Hepatocyte (in vitro differentiated cells): ENCODE results near the gene ANKRD13D. TPM values are rescaled to one million over a fixed set of nuclear protein-coding genes. Genes with fewer than 3 reads are reported as not detected.

ENCODE experiments used
- DNase-seq: peaks from one replicate; pipeline ENCODE4 v3.0.0-alpha.2; 2016; ENCODE audit warnings: low spot score
- H2AFZ ChIP-seq: fragments of 200-600 bp; sonication (generic); 2 replicates; pipeline ENCODE4 v1.6.0; 2016; ENCODE audit warnings: antibody characterized with exemption, mild to moderate bottlenecking
- H3K27ac ChIP-seq: fragments of 200-600 bp; sonication (generic); 2 replicates; pipeline ENCODE4 v1.5.1; 2016; ENCODE audit warnings: mild to moderate bottlenecking
- H3K27me3 ChIP-seq: fragments of 200-600 bp; sonication (generic); 2 replicates; pipeline ENCODE4 v1.6.1; 2016
- H3K36me3 ChIP-seq: fragments of 200-600 bp; sonication (generic); replicated peaks from 2 replicates; pipeline ENCODE4 v1.5.1; 2016; ENCODE audit warnings: low read depth; ENCODE audit not compliant: insufficient read depth
- H3K4me1 ChIP-seq: fragments of 200-600 bp; sonication (generic); 2 replicates; pipeline ENCODE4 v1.5.1; 2016; ENCODE audit warnings: mild to moderate bottlenecking, moderate library complexity; ENCODE audit not compliant: insufficient read depth
- H3K4me2 ChIP-seq: fragments of 200-600 bp; sonication (generic); 2 replicates; pipeline ENCODE4 v1.6.0; 2016
- H3K4me3 ChIP-seq: fragments of 200-600 bp; sonication (generic); 2 replicates; pipeline ENCODE4 v1.5.1; 2016; ENCODE audit warnings: mild to moderate bottlenecking
- H3K79me2 ChIP-seq: fragments of 200-600 bp; sonication (generic); 2 replicates; pipeline ENCODE4 v1.6.0; 2017; ENCODE audit warnings: mild to moderate bottlenecking
- H3K9me2 ChIP-seq: fragments of 200-600 bp; sonication (generic); replicated peaks from 2 replicates; pipeline ENCODE4 v1.6.0; 2017; ENCODE audit warnings: mild to moderate bottlenecking; ENCODE audit not compliant: insufficient read depth
- H3K9me3 ChIP-seq: fragments of 200-600 bp; sonication (generic); 2 replicates; pipeline ENCODE4 v1.5.1; 2016; ENCODE audit warnings: low read depth, mild to moderate bottlenecking
- H4K20me1 ChIP-seq: fragments of 200-600 bp; sonication (generic); 2 replicates; pipeline ENCODE4 v1.6.0; 2016; ENCODE audit warnings: mild to moderate bottlenecking; ENCODE audit not compliant: insufficient read depth, poor library complexity, severe bottlenecking
- CTCF ChIP-seq: fragments of 200-600 bp; sonication (generic); IDR thresholded peaks from 2 replicates; pipeline ENCODE4 v1.5.1; 2016; ENCODE audit warnings: antibody characterized with exemption, mild to moderate bottlenecking; ENCODE audit not compliant: poor library complexity
- EZH2 ChIP-seq: fragments of 200-600 bp; sonication (generic); IDR thresholded peaks from 2 replicates; pipeline ENCODE4 v1.6.1; 2016; ENCODE audit warnings: antibody characterized with exemption, mild to moderate bottlenecking, borderline replicate concordance
- EZH2phosphoT487 ChIP-seq: fragments of 200-600 bp; sonication (generic); IDR thresholded peaks from one replicate; pipeline ENCODE4 v1.6.1; 2018; ENCODE audit warnings: antibody characterized with exemption, mild to moderate bottlenecking, low read depth, moderate library complexity; ENCODE audit not compliant: unreplicated experiment, severe bottlenecking
- WGBS: methylation state at CpG from one replicate; pipeline ENCODE4 v1.1.6; 2016; ENCODE audit warnings: low lambda C conversion rate; ENCODE audit errors: missing lambda C conversion rate; 5-methylcytosine and 5-hydroxymethylcytosine counted together
- polyA plus RNA-seq: library from polyadenylated mRNA; unstranded; fragments of >200 nt; fragmentation: Nextera tagmentation; extraction: Ambion mirVana; gene quantifications from 2 replicates; pipeline ENCODE4 v1.2.1, GENCODE V29; 2016
- total RNA-seq: library from RNA; depleted of rRNA; stranded (reverse); fragments of >200 nt; gene quantifications from 2 replicates; pipeline ENCODE4 v1.2.3, GENCODE V29; 2014

The ANKRD13D gene
- total and polyA plus RNA-seq, 2 experiments from 2014 or later = 25.3 to 49.5 TPM

DNA sequence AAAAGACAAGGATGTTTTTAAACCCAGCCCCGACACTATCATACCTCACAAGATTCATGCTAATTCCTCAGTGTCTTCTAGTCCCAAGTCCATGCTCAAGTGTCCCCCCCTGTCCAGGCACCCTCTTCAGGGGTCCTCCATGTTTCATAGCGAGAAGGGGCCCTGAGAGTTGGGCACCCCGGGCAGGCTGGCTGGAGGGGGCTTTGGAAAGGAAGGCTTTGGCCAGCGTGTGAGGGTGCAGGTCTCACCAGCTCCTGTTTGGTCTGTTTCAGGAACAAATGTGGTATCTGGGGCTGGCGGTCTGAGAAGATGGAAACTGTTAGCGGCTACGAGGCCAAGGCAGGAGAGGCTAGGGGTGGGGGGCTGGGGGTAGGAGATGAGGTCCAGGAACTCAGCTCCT lies 9.7 kb downstream of the ANKRD13D start:
- no peak overlapping the region for H2AFZ ChIP-seq
- WGBS = 94% methylated on average over 7 of the region's 7 CpGs
- peaks cover 7% of the 10 kb centered on the region for H3K36me3 ChIP-seq

GRCh38 chr11:67299471-67300191 lies 10.5 kb downstream of the ANKRD13D start:
- DNase-seq = no peak
- Histone ChIP-seq H3K36me3 (peaks cover 7% of the 10 kb centered on the region), H3K79me2 (peaks cover 38% of the 10 kb centered on the region), H3K4me1 (peaks cover 19% of the 10 kb centered on the region), H4K20me1 (no peaks in the 10 kb centered on the region), H3K27ac (no peak overlapping the region), H3K27me3 (no peaks in the 10 kb centered on the region), H3K9me3 (peaks cover 7% of the 10 kb centered on the region), H3K4me3 (no peak overlapping the region), H3K9me2 (no peaks in the 10 kb centered on the region), H2AFZ (no peak overlapping the region), H3K4me2 (no peak overlapping the region)
- TF ChIP-seq EZH2 (no peak), EZH2phosphoT487 (no peak), CTCF (no peak)
- WGBS = 98% methylated on average over 23 of the region's 29 CpGs

More for the DNA sequence above, 9.7 kb downstream of the ANKRD13D start:
- no peaks in the 10 kb centered on the region for H4K20me1 ChIP-seq
- peaks cover 7% of the 10 kb centered on the region for H3K9me3 ChIP-seq
- H3K27ac ChIP-seq = no peak overlapping the region
- peaks cover 13% of the 10 kb centered on the region for H3K4me1 ChIP-seq
- no peak overlapping the region for H3K4me3 ChIP-seq
- H3K9me2 ChIP-seq = no peaks in the 10 kb centered on the region
- no peaks in the 10 kb centered on the region for H3K27me3 ChIP-seq
- peaks cover 38% of the 10 kb centered on the region for H3K79me2 ChIP-seq
- no peak for DNase-seq
- TF ChIP-seq EZH2 = no peak
- TF ChIP-seq CTCF = no peak
- TF ChIP-seq EZH2phosphoT487 = no peak
- no peak overlapping the region for H3K4me2 ChIP-seq

DNA sequence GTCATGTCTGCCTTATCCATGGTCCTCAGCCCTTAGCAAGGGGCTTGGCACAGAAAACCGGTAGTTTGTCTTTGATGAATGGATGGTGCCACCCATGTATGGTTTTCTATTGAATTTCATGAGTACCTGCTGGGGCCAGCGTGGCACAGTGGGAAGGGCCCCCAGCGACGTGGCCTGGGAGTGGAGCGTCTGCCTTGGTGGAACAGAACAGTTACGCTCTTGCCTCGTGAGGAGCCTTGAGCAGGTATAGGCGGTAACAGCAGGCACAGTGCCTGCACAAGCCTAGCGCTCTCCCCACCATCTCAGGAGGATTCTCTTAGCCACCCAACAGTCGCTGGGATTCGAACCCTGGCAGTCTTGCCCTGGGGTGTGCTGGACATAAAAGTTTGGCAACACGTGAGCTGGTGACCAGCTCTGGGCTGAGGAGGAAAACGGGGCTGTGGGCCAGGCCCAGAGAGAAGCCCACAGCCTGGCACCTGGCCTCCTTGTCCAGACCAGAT lies 11.2 kb downstream of the ANKRD13D start:
- TF ChIP-seq EZH2phosphoT487 (no peak), CTCF (no peak), EZH2 (no peak)
- peaks cover 7% of the 10 kb centered on the region for H3K36me3 ChIP-seq
- no peaks in the 10 kb centered on the region for H3K9me2 ChIP-seq
- DNase-seq = no peak
- H3K27ac ChIP-seq = no peak overlapping the region
- no peak overlapping the region for H2AFZ ChIP-seq
- no peaks in the 10 kb centered on the region for H3K27me3 ChIP-seq
- peaks cover 6% of the 10 kb centered on the region for H3K9me3 ChIP-seq
- peaks cover 23% of the 10 kb centered on the region for H3K4me1 ChIP-seq
- H4K20me1 ChIP-seq = no peaks in the 10 kb centered on the region
- 95% methylated on average over 13 of the region's 13 CpGs for WGBS
- peaks cover 35% of the 10 kb centered on the region for H3K79me2 ChIP-seq
- H3K4me2 ChIP-seq = no peak overlapping the region
- H3K4me3 ChIP-seq = no peak overlapping the region
